ENCODE measurements around the gene MRPL33.

MRPL33 gene

DNA sequence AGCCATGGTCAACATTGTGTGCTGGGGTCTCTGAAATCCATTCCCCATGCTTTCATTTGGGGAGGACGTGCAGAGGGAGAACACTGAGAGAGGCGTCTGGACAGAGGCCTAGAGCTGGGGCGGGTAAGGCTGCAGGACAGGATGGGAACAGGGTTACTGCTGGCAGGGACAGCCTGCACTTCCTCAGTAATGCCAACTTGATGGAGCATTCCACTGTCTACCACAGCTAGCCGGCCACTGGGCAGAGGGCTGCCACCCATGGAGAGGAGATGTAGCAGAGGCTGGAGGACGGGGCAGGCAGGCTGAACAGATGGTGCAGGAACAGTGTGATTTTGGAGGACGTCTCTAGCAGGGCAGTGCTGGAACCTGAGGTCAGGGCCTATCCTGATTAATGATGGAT is 29.3 kb downstream of the MRPL33 start:
- Histone ChIP-seq H3K4me1 (ENCODE audit: low read length) (no peaks in the 10 kb centered on the region), H3K4me3 (ENCODE audit: low read length) (no peak overlapping the region), H3K36me3 (replicated peaks; ENCODE audit: insufficient read depth, low read length) (no peaks in the 10 kb centered on the region), H2AFZ (ENCODE audit: low read length) (no peak overlapping the region), H3K79me2 (ENCODE audit: low read length) (no peaks in the 10 kb centered on the region), H3K9me2 (replicated peaks; ENCODE audit: insufficient read depth, low read length) (no peaks in the 10 kb centered on the region), H3F3A (ENCODE audit: insufficient read depth, low read length) (no peaks in the 10 kb centered on the region), H3K4me2 (ENCODE audit: low read depth, low read length) (no peak overlapping the region), H4K20me1 (ENCODE audit: insufficient read depth, low read length) (no peaks in the 10 kb centered on the region), H3K27ac (ENCODE audit: low read length) (no peak overlapping the region), H3K27me3 (replicated peaks; ENCODE audit: insufficient read depth, low read length) (no peaks in the 10 kb centered on the region), H3K9ac (ENCODE audit: low read length) (no peak overlapping the region), H3K9me3 (replicated peaks; ENCODE audit: insufficient read depth, low read length) (no peaks in the 10 kb centered on the region)
- no peak for DNase-seq
- TF ChIP-seq, protein P1, sequence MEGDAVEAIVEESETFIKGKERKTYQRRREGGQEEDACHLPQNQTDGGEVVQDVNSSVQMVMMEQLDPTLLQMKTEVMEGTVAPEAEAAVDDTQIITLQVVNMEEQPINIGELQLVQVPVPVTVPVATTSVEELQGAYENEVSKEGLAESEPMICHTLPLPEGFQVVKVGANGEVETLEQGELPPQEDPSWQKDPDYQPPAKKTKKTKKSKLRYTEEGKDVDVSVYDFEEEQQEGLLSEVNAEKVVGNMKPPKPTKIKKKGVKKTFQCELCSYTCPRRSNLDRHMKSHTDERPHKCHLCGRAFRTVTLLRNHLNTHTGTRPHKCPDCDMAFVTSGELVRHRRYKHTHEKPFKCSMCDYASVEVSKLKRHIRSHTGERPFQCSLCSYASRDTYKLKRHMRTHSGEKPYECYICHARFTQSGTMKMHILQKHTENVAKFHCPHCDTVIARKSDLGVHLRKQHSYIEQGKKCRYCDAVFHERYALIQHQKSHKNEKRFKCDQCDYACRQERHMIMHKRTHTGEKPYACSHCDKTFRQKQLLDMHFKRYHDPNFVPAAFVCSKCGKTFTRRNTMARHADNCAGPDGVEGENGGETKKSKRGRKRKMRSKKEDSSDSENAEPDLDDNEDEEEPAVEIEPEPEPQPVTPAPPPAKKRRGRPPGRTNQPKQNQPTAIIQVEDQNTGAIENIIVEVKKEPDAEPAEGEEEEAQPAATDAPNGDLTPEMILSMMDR (IDR thresholded peaks at IDR 0.05; ENCODE audit: low read length), result no peak

DNA sequence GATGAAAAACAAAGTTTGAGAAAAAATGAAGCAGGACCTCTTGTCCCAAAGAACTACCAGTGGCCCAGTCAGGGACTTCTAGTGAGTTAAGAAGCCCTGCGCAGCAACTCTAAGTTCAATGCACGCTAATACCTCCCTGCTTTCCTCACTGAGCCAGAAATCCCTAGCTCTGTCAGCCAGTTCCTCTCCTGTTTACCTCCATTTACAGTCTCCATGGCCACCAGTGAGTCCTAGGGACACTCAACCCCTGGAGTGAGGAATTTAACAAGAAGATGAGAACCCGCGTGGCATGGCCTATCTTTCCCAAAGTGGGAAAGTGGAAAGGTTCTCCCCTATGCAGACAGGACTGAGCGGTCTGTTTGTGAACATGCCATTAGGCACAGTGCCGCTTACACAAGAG is 31.0 kb downstream of the MRPL33 start:
- Histone ChIP-seq H3K27me3 (replicated peaks; ENCODE audit: insufficient read depth, low read length) (no peaks in the 10 kb centered on the region), H3K4me2 (ENCODE audit: low read depth, low read length) (no peak overlapping the region), H3K79me2 (ENCODE audit: low read length) (no peaks in the 10 kb centered on the region), H2AFZ (ENCODE audit: low read length) (no peak overlapping the region), H3K4me1 (ENCODE audit: low read length) (no peaks in the 10 kb centered on the region), H3K36me3 (replicated peaks; ENCODE audit: insufficient read depth, low read length) (no peaks in the 10 kb centered on the region), H3K4me3 (ENCODE audit: low read length) (no peak overlapping the region), H3K27ac (ENCODE audit: low read length) (no peak overlapping the region), H3K9me2 (replicated peaks; ENCODE audit: insufficient read depth, low read length) (no peaks in the 10 kb centered on the region), H4K20me1 (ENCODE audit: insufficient read depth, low read length) (no peaks in the 10 kb centered on the region), H3K9me3 (replicated peaks; ENCODE audit: insufficient read depth, low read length) (no peaks in the 10 kb centered on the region), H3K9ac (ENCODE audit: low read length) (no peak overlapping the region), H3F3A (ENCODE audit: insufficient read depth, low read length) (no peaks in the 10 kb centered on the region)
- TF ChIP-seq EZH2phosphoT487 (IDR thresholded peaks at IDR 0.05; ENCODE audit: low read length), result no peak
- no peak for TF ChIP-seq EZH2 (optimal IDR thresholded peaks at IDR 0.05; ENCODE audit: low read depth, low read length)
- TF ChIP-seq, protein P1 (IDR thresholded peaks at IDR 0.05; ENCODE audit: low read length), result no peak
- DNase-seq, result no peak

DNA sequence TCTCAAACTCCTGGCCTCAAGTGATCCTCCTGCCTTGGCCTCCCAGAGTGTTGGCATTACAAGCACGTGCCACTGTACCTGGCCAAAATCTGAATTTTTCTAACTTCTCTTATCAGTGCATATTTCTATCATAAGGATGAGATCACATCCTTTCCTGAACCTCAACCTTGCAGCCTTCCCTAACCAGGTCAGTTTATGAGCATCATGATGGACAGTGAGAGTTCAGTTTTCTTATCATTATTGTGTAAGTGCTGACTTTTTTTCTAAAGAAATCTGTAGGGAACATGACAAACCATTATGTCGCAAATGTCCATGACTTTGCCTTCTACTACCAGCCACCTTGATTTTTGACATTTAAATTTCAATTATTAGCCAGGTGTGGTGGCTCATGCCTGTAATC is 31.5 kb downstream of the MRPL33 start:
- no peaks in the 10 kb centered on the region for H4K20me1 ChIP-seq (ENCODE audit: insufficient read depth, low read length)
- TF ChIP-seq EZH2 (optimal IDR thresholded peaks at IDR 0.05; ENCODE audit: low read depth, low read length) (no peak), EZH2phosphoT487 (IDR thresholded peaks at IDR 0.05; ENCODE audit: low read length) (no peak)
- TF ChIP-seq, protein P1 (IDR thresholded peaks at IDR 0.05; ENCODE audit: low read length), result no peak
- H3K9me3 ChIP-seq (replicated peaks; ENCODE audit: insufficient read depth, low read length), result no peaks in the 10 kb centered on the region
- H3K4me1 ChIP-seq (ENCODE audit: low read length), result no peaks in the 10 kb centered on the region
- DNase-seq, result no peak
- no peak overlapping the region for H3K9ac ChIP-seq (ENCODE audit: low read length)
- H3K4me2 ChIP-seq (ENCODE audit: low read depth, low read length), result no peak overlapping the region
- H2AFZ ChIP-seq (ENCODE audit: low read length), result no peak overlapping the region
- H3K9me2 ChIP-seq (replicated peaks; ENCODE audit: insufficient read depth, low read length), result no peaks in the 10 kb centered on the region
- H3K27me3 ChIP-seq (replicated peaks; ENCODE audit: insufficient read depth, low read length), result no peaks in the 10 kb centered on the region
- no peaks in the 10 kb centered on the region for H3F3A ChIP-seq (ENCODE audit: insufficient read depth, low read length)
- no peak overlapping the region for H3K4me3 ChIP-seq (ENCODE audit: low read length)
- H3K27ac ChIP-seq (ENCODE audit: low read length), result no peak overlapping the region
- H3K36me3 ChIP-seq (replicated peaks; ENCODE audit: insufficient read depth, low read length), result no peaks in the 10 kb centered on the region
- H3K79me2 ChIP-seq (ENCODE audit: low read length), result no peaks in the 10 kb centered on the region

Data from MM.1S (cell line).